HepG2 (cell line): Measurements from ENCODE around the gene NEUROG2. TPM values are rescaled to one million over a fixed set of nuclear protein-coding genes. Genes with fewer than 3 reads are reported as not detected.

Experiments used
- AHR ChIP-seq: IDR thresholded peaks from 2 replicates; pipeline ENCODE4 v1.6.1; 2018; ENCODE audit warnings: missing genetic modification reagents, missing compliant biosample characterization
- ARID5B ChIP-seq: IDR thresholded peaks from 2 replicates; pipeline ENCODE4 v1.4.0; 2020; ENCODE audit warnings: mild to moderate bottlenecking, missing genetic modification reagents
- CBFB ChIP-seq: sonication (generic); formaldehyde crosslinking; IDR thresholded peaks from 2 replicates; pipeline ENCODE4 v1.4.0; 2020; ENCODE audit warnings: missing genetic modification reagents
- CSRNP1 ChIP-seq: sonication (generic); formaldehyde crosslinking; IDR thresholded peaks from 2 replicates; pipeline ENCODE4 v1.8.1; 2023; ENCODE audit warnings: mild to moderate bottlenecking, missing genetic modification reagents
- FOXO1 ChIP-seq: sonication (generic); formaldehyde crosslinking; IDR thresholded peaks from 2 replicates; pipeline ENCODE4 v1.4.0; 2020; ENCODE audit warnings: missing genetic modification reagents
- HMG20B ChIP-seq: conservative IDR thresholded peaks from 2 replicates; pipeline ENCODE4 v1.6.1; 2016; ENCODE audit warnings: missing genetic modification reagents, missing compliant biosample characterization
- IKZF1 ChIP-seq: fragments of 450-650 bp; IDR thresholded peaks from 2 replicates; pipeline ENCODE4 v1.7.1; 2016
- KAT7 ChIP-seq: IDR thresholded peaks from 2 replicates; pipeline ENCODE4 v1.6.1; 2018; ENCODE audit warnings: borderline replicate concordance, missing compliant biosample characterization
- MTF1 ChIP-seq: sonication (generic); formaldehyde crosslinking; IDR thresholded peaks from 2 replicates; pipeline ENCODE4 v1.5.0; 2020; ENCODE audit warnings: missing genetic modification reagents
- SAP130 ChIP-seq: IDR thresholded peaks from 2 replicates; pipeline ENCODE4 v1.6.1; 2016; ENCODE audit warnings: low read depth
- SOX6 ChIP-seq, 2 experiments: fragments of 450-650 bp in 1 of 2; sonication (generic) in 1 of 2; formaldehyde crosslinking in 1 of 2; IDR thresholded peaks; 2 replicates each; pipeline versions ENCODE4 v1.4.0 to v1.6.1; 2017 to 2020; ENCODE audit warnings: antibody characterized with exemption in 1 of 2, mild to moderate bottlenecking in 1 of 2, missing genetic modification reagents in 1 of 2
- SP2 ChIP-seq: sonication (generic); formaldehyde crosslinking; IDR thresholded peaks from 2 replicates; pipeline ENCODE4 v1.5.1; 2020; ENCODE audit warnings: mild to moderate bottlenecking, missing genetic modification reagents
- SPEN ChIP-seq: sonication (generic); formaldehyde crosslinking; IDR thresholded peaks from 2 replicates; pipeline ENCODE4 v1.5.1; 2020; ENCODE audit warnings: low read depth, mild to moderate bottlenecking, missing genetic modification reagents
- TEF ChIP-seq: sonication (generic); formaldehyde crosslinking; IDR thresholded peaks from 2 replicates; pipeline ENCODE4 v1.5.0; 2020; ENCODE audit warnings: missing genetic modification reagents
- YEATS2 ChIP-seq: sonication (generic); formaldehyde crosslinking; IDR thresholded peaks from 2 replicates; pipeline ENCODE4 v1.4.0; 2020; ENCODE audit warnings: missing genetic modification reagents, borderline replicate concordance
- ZFP82 ChIP-seq: sonication (generic); formaldehyde crosslinking; IDR thresholded peaks from 2 replicates; pipeline ENCODE4 v1.5.1; 2020; ENCODE audit warnings: mild to moderate bottlenecking, missing genetic modification reagents, borderline replicate concordance
- ZNF18 ChIP-seq: sonication (generic); formaldehyde crosslinking; IDR thresholded peaks from 2 replicates; pipeline ENCODE4 v1.8.0; 2022; ENCODE audit warnings: mild to moderate bottlenecking, missing genetic modification reagents; ENCODE audit not compliant: insufficient replicate concordance
- ZNF329 ChIP-seq: sonication (generic); formaldehyde crosslinking; IDR thresholded peaks from 2 replicates; pipeline ENCODE4 v1.9.0; 2021; ENCODE audit warnings: low read depth, mild to moderate bottlenecking, missing genetic modification reagents
- ZNF691 ChIP-seq: sonication (generic); formaldehyde crosslinking; IDR thresholded peaks from 2 replicates; pipeline ENCODE4 v1.4.0; 2020; ENCODE audit warnings: missing genetic modification reagents, low read depth, mild to moderate bottlenecking, borderline replicate concordance
- ZNF891 ChIP-seq: sonication (generic); formaldehyde crosslinking; IDR thresholded peaks from 2 replicates; pipeline ENCODE4 v1.5.0; 2020; ENCODE audit warnings: mild to moderate bottlenecking, missing genetic modification reagents
- polyA plus RNA-seq, 8 experiments: library from polyadenylated mRNA; depleted of rRNA in 3 of 8; stranded (reverse) in 7 of 8; unstranded in 1 of 8; fragments of >200 nt; fragmentation: Illumina TruSeq in 4 of 8; extraction: Trizol in 4 of 8; gene quantifications; 2 replicates each; pipeline versions ENCODE4 v1.2.1 to v1.2.3, GENCODE V29; 2011 to 2016; ENCODE audit warnings: low read depth in 4 of 8, missing spikeins in 1 of 8, mixed read lengths in 1 of 8; ENCODE audit not compliant: insufficient read depth in 1 of 8
- total RNA-seq, 5 experiments: library from RNA; depleted of rRNA; stranded (reverse); fragments of >200 nt; fragmentation: Illumina TruSeq; extraction: Trizol; gene quantifications; 2 replicates each; pipeline ENCODE4 v1.2.3, GENCODE V29; 2016; ENCODE audit warnings: low read depth in 1 of 5

The NEUROG2 gene
- total and polyA plus RNA-seq, 2 of the 13 experiments (the other 11 are each of a cell fraction or from before 2014, with no cell fraction given), result not detected

- TF ChIP-seq ARID5B (CRISPR knock-in tag) (peak; percentile 36; the same call in 1 of the 2 replicates), ZNF18 (CRISPR knock-in tag) (no peak), CBFB (CRISPR knock-in tag) (0 out of 2 replicates have a peak, but pooled peaks have one; percentile 44), MTF1 (CRISPR knock-in tag) (no peak), ZNF891 (CRISPR knock-in tag) (peak; percentile 24; the same call in 1 of the 2 replicates), FOXO1 (CRISPR knock-in tag) (0 out of 2 replicates have a peak, but pooled peaks have one; percentile 25), IKZF1 (no peak), ZFP82 (CRISPR knock-in tag) (no peak), ZNF329 (CRISPR knock-in tag) (no peak), AHR (0 out of 2 replicates have a peak, but pooled peaks have one; percentile 58), KAT7 (CRISPR knock-in tag) (0 out of 2 replicates have a peak, but pooled peaks have one; percentile 17), CSRNP1 (0 out of 2 replicates have a peak, but pooled peaks have one; percentile 29), SOX6 (IDR thresholded peaks at IDR 0.05) (no peak), SOX6 (CRISPR knock-in tag; IDR thresholded peaks at IDR 0.05) (no peak; the same call in 1 of the 2 replicates), SAP130 (CRISPR knock-in tag) (peak; percentile 30; the same call in 1 of the 2 replicates), TEF (CRISPR knock-in tag) (no peak), HMG20B (0 out of 2 replicates have a peak, but pooled peaks have one; percentile 41), SP2 (CRISPR knock-in tag) (no peak), ZNF691 (peak; percentile 54; the same call in 1 of the 2 replicates), SPEN (CRISPR knock-in tag) (peak; percentile 46; the same call in 1 of the 2 replicates), YEATS2 (CRISPR knock-in tag) (0 out of 2 replicates have a peak, but pooled peaks have one; percentile 37)
Measured at GRCh38 chr4:112523764-112524505, 8.0 kb upstream of the NEUROG2 start (continued).
